Subcutaneous abdominal adipose tissue (tissue), 5 donors: Measurements from ENCODE around the gene TRPV4.
A peak's percentile ranks its signal among the peaks of the same experiment; 100 is the strongest.

Experiments
- H3K27ac ChIP-seq: one replicate; pipeline ENCODE4 v1.7.0; 2013; ENCODE audit warnings: low read depth, mild to moderate bottlenecking, inconsistent platforms, low read length, moderate library complexity
- H3K27me3 ChIP-seq, 5 donors: one replicate each; pipeline ENCODE4 v1.7.0; 2013; ENCODE audit warnings: low read length in 5 of 5, inconsistent platforms in 1 of 5; ENCODE audit not compliant: control insufficient read depth in 5 of 5, insufficient read depth in 4 of 5
- H3K36me3 ChIP-seq, 5 donors: one replicate each; pipeline ENCODE4 v1.7.0; 2013; ENCODE audit warnings: low read length in 5 of 5; ENCODE audit not compliant: control insufficient read depth in 5 of 5, insufficient read depth in 5 of 5
- H3K4me1 ChIP-seq, 5 donors: one replicate each; pipeline ENCODE4 v1.7.0; 2013; ENCODE audit warnings: low read length in 5 of 5, mild to moderate bottlenecking in 3 of 5, moderate library complexity in 1 of 5; ENCODE audit not compliant: control insufficient read depth in 5 of 5, insufficient read depth in 5 of 5
- H3K4me3 ChIP-seq, 5 donors: one replicate each; pipeline ENCODE4 v1.7.0; 2013; ENCODE audit warnings: low read length in 5 of 5, low read depth in 1 of 5
- H3K9ac ChIP-seq, 5 donors: one replicate each; pipeline ENCODE4 v1.7.0; 2013; ENCODE audit warnings: low read length in 5 of 5, mild to moderate bottlenecking in 4 of 5, moderate library complexity in 3 of 5
- H3K9me3 ChIP-seq, 5 donors: one replicate each; pipeline ENCODE4 v1.7.0; 2013; ENCODE audit warnings: low read length in 5 of 5; ENCODE audit not compliant: control insufficient read depth in 5 of 5
- donor health status: healthy.
- donor health status: healthy.
- donor health status: healthy.
- donor health status: healthy.
- donor health status: healthy.

The TRPV4 gene

GRCh38 chr12:109783135-109783964 is 49.8 kb downstream of the TRPV4 start:
- Histone ChIP-seq H3K9me3 (peaks cover 0 to 10% (median 9%) of the 10 kb centered on the region in 5 donors), H3K4me1 (no peaks in the 10 kb centered on the region), H3K36me3 (peaks cover 0 to 10% (median 0%) of the 10 kb centered on the region in 5 donors), H3K9ac (no peak overlapping the region), H3K27me3 (peaks cover 0 to 3% (median 2%) of the 10 kb centered on the region in 5 donors), H3K4me3 (no peak overlapping the region), H3K27ac (no peak overlapping the region)

- Histone ChIP-seq H3K27me3 (peaks cover 0 to 3% (median 0%) of the 10 kb centered on the region in 5 donors), H3K27ac (no peak overlapping the region), H3K4me1 (no peaks in the 10 kb centered on the region), H3K4me3 (no peak overlapping the region), H3K9me3 (peaks cover 0 to 10% (median 9%) of the 10 kb centered on the region in 5 donors), H3K9ac (no peak overlapping the region), H3K36me3 (peaks cover 0 to 5% (median 0%) of the 10 kb centered on the region in 5 donors)
These were observed 50.9 kb downstream of the TRPV4 start for GRCh38 chr12:109782326-109782703.

- H3K4me3 ChIP-seq = no peak overlapping the region
- no peaks in the 10 kb centered on the region for H3K4me1 ChIP-seq
- no peak overlapping the region for H3K27ac ChIP-seq
- peaks cover 0 to 3% (median 0%) of the 10 kb centered on the region in 5 donors for H3K27me3 ChIP-seq
- no peak overlapping the region for H3K9ac ChIP-seq
- H3K9me3 ChIP-seq = peaks cover 0 to 10% (median 9%) of the 10 kb centered on the region in 5 donors
- peaks cover 0 to 5% (median 0%) of the 10 kb centered on the region in 5 donors for H3K36me3 ChIP-seq
These were observed 51.4 kb downstream of the TRPV4 start for GRCh38 chr12:109781668-109782325.

- no peak overlapping the region for H3K4me3 ChIP-seq
- no peak overlapping the region for H3K27ac ChIP-seq
- H3K4me1 ChIP-seq = no peaks in the 10 kb centered on the region
- H3K9ac ChIP-seq = no peak overlapping the region
- H3K27me3 ChIP-seq = peaks cover 0 to 5% (median 0%) of the 10 kb centered on the region in 5 donors
- peaks cover 0 to 5% (median 0%) of the 10 kb centered on the region in 5 donors for H3K36me3 ChIP-seq
- H3K9me3 ChIP-seq = peaks cover 0 to 10% (median 9%) of the 10 kb centered on the region in 5 donors
These were observed 53.8 kb downstream of the TRPV4 start for GRCh38 chr12:109779382-109779781.

GRCh38 chr12:109778684-109779083 is 54.5 kb downstream of the TRPV4 start:
- peaks cover 0 to 10% (median 9%) of the 10 kb centered on the region in 5 donors for H3K9me3 ChIP-seq
- no peak overlapping the region for H3K27ac ChIP-seq
- no peak overlapping the region for H3K9ac ChIP-seq
- H3K36me3 ChIP-seq = peaks cover 0 to 2% (median 0%) of the 10 kb centered on the region in 5 donors
- H3K4me1 ChIP-seq = peaks cover 0 to 1% (median under 1%) of the 10 kb centered on the region in 5 donors
- no peak overlapping the region for H3K4me3 ChIP-seq
- peaks cover 0 to 4% (median 0%) of the 10 kb centered on the region in 5 donors for H3K27me3 ChIP-seq

- Histone ChIP-seq H3K36me3 (no peaks in the 10 kb centered on the region), H3K9me3 (peaks cover 0 to 10% (median 9%) of the 10 kb centered on the region in 5 donors), H3K9ac (no peak overlapping the region), H3K27me3 (peaks cover 0 to 4% (median 0%) of the 10 kb centered on the region in 5 donors), H3K4me3 (no peak overlapping the region), H3K27ac (no peak overlapping the region), H3K4me1 (peaks cover 2 to 13% (median 12%) of the 10 kb centered on the region in 5 donors)
These were observed 55.7 kb downstream of the TRPV4 start for GRCh38 chr12:109777544-109777943.

GRCh38 chr12:109776624-109777023 is 56.6 kb downstream of the TRPV4 start:
- Histone ChIP-seq H3K27me3 (peaks cover 0 to 4% (median 0%) of the 10 kb centered on the region in 5 donors), H3K27ac (no peak overlapping the region), H3K9me3 (peaks cover 0 to 10% (median 9%) of the 10 kb centered on the region in 5 donors), H3K4me1 (peaks cover 2 to 18% (median 14%) of the 10 kb centered on the region in 5 donors), H3K9ac (no peak overlapping the region), H3K36me3 (no peaks in the 10 kb centered on the region), H3K4me3 (no peak overlapping the region)

GRCh38 chr12:109775172-109775881 is 57.9 kb downstream of the TRPV4 start:
- peaks cover 0 to 4% (median 0%) of the 10 kb centered on the region in 5 donors for H3K27me3 ChIP-seq
- no peak overlapping the region for H3K9ac ChIP-seq
- H3K36me3 ChIP-seq = no peaks in the 10 kb centered on the region
- H3K4me1 ChIP-seq = peaks cover 2 to 18% (median 14%) of the 10 kb centered on the region in 5 donors
- H3K9me3 ChIP-seq = peaks cover 0 to 10% (median 9%) of the 10 kb centered on the region in 5 donors
- H3K27ac ChIP-seq = no peak overlapping the region
- H3K4me3 ChIP-seq = no peak overlapping the region

GRCh38 chr12:109773384-109774011 is 59.7 kb downstream of the TRPV4 start:
- no peak overlapping the region for H3K27ac ChIP-seq
- H3K27me3 ChIP-seq = peaks cover 0 to 4% (median 0%) of the 10 kb centered on the region in 5 donors
- H3K36me3 ChIP-seq = no peaks in the 10 kb centered on the region
- H3K9me3 ChIP-seq = peaks cover 0 to 2% (median 0%) of the 10 kb centered on the region in 5 donors
- H3K4me1 ChIP-seq = peaks cover 2 to 18% (median 14%) of the 10 kb centered on the region in 5 donors
- peak overlapping the region in 1 of 5 donors; percentile 53 for H3K9ac ChIP-seq
- peak overlapping the region; percentile 2 to 57 (median 20) for H3K4me3 ChIP-seq
